HUES64 (cell line): Measurements from ENCODE around the gene PERP.
A peak's percentile ranks its signal among the peaks of the same experiment; 100 is the strongest.
"Not testable (repeated sequence)": the region's sequence is repeated elsewhere in the genome, so short reads cannot be mapped to it uniquely, and the experiment has no call there.

Source experiments
- H3K27ac ChIP-seq: 2 replicates; pipeline ENCODE4 v1.7.0; 2013; ENCODE audit warnings: low read depth, low read length, inconsistent platforms
- H3K27me3 ChIP-seq: 2 replicates; pipeline ENCODE4 v1.6.1; 2013; ENCODE audit warnings: mild to moderate bottlenecking, low read length; ENCODE audit not compliant: insufficient read depth
- H3K36me3 ChIP-seq: 2 replicates; pipeline ENCODE4 v1.6.1; 2013; ENCODE audit warnings: mild to moderate bottlenecking, low read length; ENCODE audit not compliant: insufficient read depth
- H3K4me1 ChIP-seq: 2 replicates; pipeline ENCODE4 v1.6.1; 2013; ENCODE audit warnings: mild to moderate bottlenecking, low read length, moderate library complexity; ENCODE audit not compliant: insufficient read depth
- H3K4me3 ChIP-seq: 2 replicates; pipeline ENCODE4 v1.5.1; 2013; ENCODE audit warnings: mild to moderate bottlenecking, low read length, moderate library complexity
- H3K9ac ChIP-seq: 2 replicates; pipeline ENCODE4 v1.6.1; 2013; ENCODE audit warnings: mild to moderate bottlenecking, low read depth, low read length
- H3K9me3 ChIP-seq: 2 replicates; pipeline ENCODE4 v1.6.1; 2013; ENCODE audit warnings: low read depth, low read length; ENCODE audit not compliant: insufficient read depth
- WGBS: fragments of 150-250, 120-280 bp; methylation state at CpG from one replicate; pipeline ENCODE4 v1.1.7; 2013; ENCODE audit warnings: missing lambda C conversion rate; 5-methylcytosine and 5-hydroxymethylcytosine counted together

The PERP gene

GRCh38 chr6:138086573-138087196, 20.5 kb downstream of the PERP start:
- Histone ChIP-seq H3K36me3 (peaks cover 17% of the 10 kb centered on the region), H3K4me1 (peaks cover 26% of the 10 kb centered on the region), H3K4me3 (no peak overlapping the region), H3K27me3 (no peaks in the 10 kb centered on the region), H3K9ac (no peak overlapping the region), H3K9me3 (no peaks in the 10 kb centered on the region), H3K27ac (peak overlapping the region; percentile 75)
- 24% methylated on average over 5 of the region's 5 CpGs for WGBS

GRCh38 chr6:138085839-138086222, 21.4 kb downstream of the PERP start:
- Histone ChIP-seq H3K27ac (no peak overlapping the region), H3K9ac (no peak overlapping the region), H3K4me3 (no peak overlapping the region), H3K4me1 (peaks cover 26% of the 10 kb centered on the region), H3K27me3 (no peaks in the 10 kb centered on the region), H3K9me3 (no peaks in the 10 kb centered on the region), H3K36me3 (peaks cover 8% of the 10 kb centered on the region; the same call in 1 of the 2 replicates)
- WGBS, result no CpG with 5 or more reads among the region's 2 CpGs

- 84% methylated on average over 10 of the region's 10 CpGs for WGBS
- no peak overlapping the region for H3K27ac ChIP-seq
Observed at GRCh38 chr6:138084904-138085838, 22.0 kb downstream of the PERP start.

DNA sequence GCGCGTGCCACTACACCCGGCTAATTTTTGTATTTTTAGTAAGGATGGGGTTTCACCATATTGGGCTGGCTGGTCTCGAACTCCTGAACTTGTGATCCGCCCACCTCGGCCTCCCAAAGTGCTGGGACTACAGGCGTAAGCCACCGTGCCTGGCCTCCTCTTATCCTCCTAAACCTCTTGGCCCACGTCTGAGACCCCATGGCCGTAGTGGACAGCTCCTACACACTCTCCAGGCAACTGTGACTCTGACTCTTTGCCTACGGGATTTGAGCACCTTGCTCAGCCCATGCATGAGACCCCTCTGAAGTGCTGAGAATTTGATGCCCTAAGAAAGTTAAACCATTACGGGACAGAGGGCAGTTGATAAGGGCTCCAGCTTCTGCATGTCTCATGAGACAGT, 25.0 kb downstream of the PERP start:
- H3K27me3 ChIP-seq, result no peaks in the 10 kb centered on the region
- WGBS, result 93% methylated on average over 12 of the region's 12 CpGs

More at GRCh38 chr6:138084904-138085838, 22.0 kb downstream of the PERP start:
- no peaks in the 10 kb centered on the region for H3K9me3 ChIP-seq
- peaks cover 5% of the 10 kb centered on the region; the same call in 1 of the 2 replicates for H3K36me3 ChIP-seq
- H3K27me3 ChIP-seq, result no peaks in the 10 kb centered on the region
- no peak overlapping the region for H3K9ac ChIP-seq
- H3K4me1 ChIP-seq, result peaks cover 26% of the 10 kb centered on the region
- H3K4me3 ChIP-seq, result no peak overlapping the region

GRCh38 chr6:138079556-138079955, 27.7 kb downstream of the PERP start:
- not testable (repeated sequence) for H3K9ac ChIP-seq, H3K4me3 ChIP-seq, H3K9me3 ChIP-seq, H3K4me1 ChIP-seq, H3K27ac ChIP-seq, H3K27me3 ChIP-seq, H3K36me3 ChIP-seq

More for the DNA sequence above, 25.0 kb downstream of the PERP start:
- H3K4me3 ChIP-seq, result no peak overlapping the region
- H3K36me3 ChIP-seq, result no peaks in the 10 kb centered on the region
- no peak overlapping the region for H3K9ac ChIP-seq
- H3K4me1 ChIP-seq, result peaks cover 10% of the 10 kb centered on the region
- no peak overlapping the region for H3K27ac ChIP-seq
- H3K9me3 ChIP-seq, result no peaks in the 10 kb centered on the region

DNA sequence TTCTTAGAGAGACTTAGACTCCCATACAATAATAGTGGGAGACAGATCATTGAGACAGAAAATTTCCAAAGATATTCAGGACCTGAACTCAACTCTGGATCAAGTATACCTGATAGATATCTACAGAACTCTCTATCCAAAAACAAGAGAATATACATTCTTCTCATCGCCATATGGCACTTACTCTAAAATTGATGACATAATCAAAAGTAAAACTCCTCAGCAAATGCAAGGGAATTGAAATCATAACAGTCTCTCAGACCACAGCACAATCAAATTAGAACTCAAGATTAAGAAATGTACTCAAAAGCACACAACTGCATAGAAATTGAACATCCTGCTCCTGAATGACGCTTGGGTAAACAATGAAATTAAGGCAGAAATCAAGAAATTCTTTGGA, 28.7 kb downstream of the PERP start:
- WGBS, result 96% methylated on average over 2 of the region's 2 CpGs
- H3K9ac ChIP-seq, result no peak overlapping the region
- no peak overlapping the region for H3K27ac ChIP-seq
- no peaks in the 10 kb centered on the region for H3K4me1 ChIP-seq
- no peak overlapping the region for H3K4me3 ChIP-seq
- H3K9me3 ChIP-seq, result peaks cover 10% of the 10 kb centered on the region; the same call in 1 of the 2 replicates
- no peaks in the 10 kb centered on the region for H3K36me3 ChIP-seq
- H3K27me3 ChIP-seq, result no peaks in the 10 kb centered on the region

DNA sequence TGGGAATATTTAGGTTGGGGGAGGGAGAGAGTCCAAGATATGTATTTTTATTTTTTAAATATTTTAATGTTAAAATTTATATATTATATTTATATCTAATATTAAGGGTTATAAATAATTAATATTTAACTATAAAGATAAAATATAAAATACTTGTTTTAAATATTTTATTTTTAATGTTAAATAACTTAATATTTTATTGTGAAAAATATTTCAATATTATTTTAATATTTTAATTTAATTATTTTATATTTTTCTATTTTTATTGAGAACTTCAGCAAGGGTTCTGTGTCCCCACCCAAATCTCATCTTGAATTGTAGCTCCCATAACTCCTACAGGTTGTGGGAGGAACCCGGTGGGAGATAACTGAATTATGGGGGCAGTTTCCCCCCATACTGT, 34.0 kb downstream of the PERP start:
- Histone ChIP-seq H3K9ac (no peak overlapping the region), H3K27me3 (no peaks in the 10 kb centered on the region), H3K4me1 (no peaks in the 10 kb centered on the region), H3K4me3 (no peak overlapping the region), H3K27ac (no peak overlapping the region), H3K9me3 (peaks cover 10% of the 10 kb centered on the region; the same call in 1 of the 2 replicates), H3K36me3 (no peaks in the 10 kb centered on the region)
- WGBS, result 100% methylated on average over 1 of the region's 1 CpG

DNA sequence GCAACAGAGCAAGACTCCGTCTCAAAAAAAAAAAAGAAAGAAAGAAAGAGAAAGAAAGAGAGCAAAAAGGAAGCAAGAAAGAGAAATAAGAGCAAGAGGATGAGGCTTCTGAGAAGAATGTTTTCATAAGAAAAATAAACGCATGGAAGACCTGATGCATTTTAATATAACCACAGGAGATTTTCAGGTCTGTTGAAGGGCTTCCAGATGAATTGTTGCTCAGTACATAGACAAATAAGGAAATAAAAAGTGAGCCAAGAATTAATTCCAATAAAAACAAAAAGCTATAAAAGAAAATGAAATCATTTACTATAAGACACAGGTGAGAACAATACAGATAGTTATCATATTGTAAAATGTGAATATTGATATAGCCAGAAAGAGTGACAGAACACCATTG, 43.5 kb downstream of the PERP start:
- no peaks in the 10 kb centered on the region for H3K27me3 ChIP-seq
- no peak overlapping the region for H3K27ac ChIP-seq
- no peaks in the 10 kb centered on the region for H3K36me3 ChIP-seq
- H3K4me3 ChIP-seq, result no peak overlapping the region
- H3K9me3 ChIP-seq, result no peaks in the 10 kb centered on the region
- WGBS, result 87% methylated on average over 2 of the region's 2 CpGs
- no peak overlapping the region for H3K9ac ChIP-seq
- H3K4me1 ChIP-seq, result peaks cover 9% of the 10 kb centered on the region; the same call in 1 of the 2 replicates

DNA sequence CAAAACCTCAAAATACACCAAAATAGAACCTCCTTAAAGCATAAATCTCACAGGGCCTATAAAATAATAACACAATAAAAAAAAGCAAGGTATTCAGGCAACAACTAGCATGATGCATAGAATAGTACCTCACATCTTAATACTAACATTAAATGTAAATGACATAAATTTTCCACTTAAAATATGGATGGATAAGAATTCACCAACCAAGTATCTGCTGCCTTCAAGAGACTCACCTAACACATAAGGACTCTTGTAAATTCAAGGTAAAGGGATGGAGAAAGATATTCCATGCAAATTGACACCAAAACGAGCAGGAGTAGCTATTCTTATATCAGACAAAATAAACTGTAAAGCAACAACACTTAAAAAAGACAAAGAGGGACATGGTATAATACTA, 52.2 kb downstream of the PERP start:
- Histone ChIP-seq H3K4me1 (no peaks in the 10 kb centered on the region), H3K4me3 (no peak overlapping the region)
- WGBS, result no CpG with 5 or more reads among the region's 1 CpG

GRCh38 chr6:138052783-138053182, 54.4 kb downstream of the PERP start:
- H3K36me3 ChIP-seq, result no peaks in the 10 kb centered on the region
- H3K27ac ChIP-seq, result no peak overlapping the region
- no peaks in the 10 kb centered on the region for H3K27me3 ChIP-seq
- H3K4me1 ChIP-seq, result no peaks in the 10 kb centered on the region
- no peak overlapping the region for H3K4me3 ChIP-seq
- peaks cover 2% of the 10 kb centered on the region; the same call in 1 of the 2 replicates for H3K9me3 ChIP-seq
- WGBS, result 95% methylated on average over 3 of the region's 3 CpGs
- no peak overlapping the region for H3K9ac ChIP-seq

More for the DNA sequence above, 52.2 kb downstream of the PERP start:
- no peaks in the 10 kb centered on the region for H3K36me3 ChIP-seq
- H3K9me3 ChIP-seq, result peaks cover 3% of the 10 kb centered on the region; the same call in 1 of the 2 replicates
- H3K27me3 ChIP-seq, result no peaks in the 10 kb centered on the region
- H3K9ac ChIP-seq, result no peak overlapping the region
- H3K27ac ChIP-seq, result no peak overlapping the region

GRCh38 chr6:138044972-138045371, 62.2 kb downstream of the PERP start:
- no peak overlapping the region for H3K9ac ChIP-seq
- H3K27me3 ChIP-seq, result no peaks in the 10 kb centered on the region
- H3K4me3 ChIP-seq, result no peak overlapping the region
- H3K4me1 ChIP-seq, result no peaks in the 10 kb centered on the region
- H3K9me3 ChIP-seq, result no peaks in the 10 kb centered on the region
- no peaks in the 10 kb centered on the region for H3K36me3 ChIP-seq
- no peak overlapping the region for H3K27ac ChIP-seq
- 89% methylated on average over 1 of the region's 1 CpG for WGBS
